HepG2 (cell line): Measurements from ENCODE around the gene ANKRD65. TPM values are rescaled to one million over a fixed set of nuclear protein-coding genes. Genes with fewer than 3 reads are reported as not detected.
A peak's percentile ranks its signal among the peaks of the same experiment; 100 is the strongest.

ENCODE experiments used
- ATAD3A ChIP-seq: sonication (generic); formaldehyde crosslinking; IDR thresholded peaks from 2 replicates; pipeline ENCODE4 v1.4.0; 2020; ENCODE audit warnings: missing genetic modification reagents
- ELF4 ChIP-seq: sonication (generic); formaldehyde crosslinking; IDR thresholded peaks from 2 replicates; pipeline ENCODE4 v1.5.0; 2020; ENCODE audit warnings: missing genetic modification reagents, mild to moderate bottlenecking, moderate library complexity, borderline replicate concordance
- ETV5 ChIP-seq: IDR thresholded peaks from 2 replicates; pipeline ENCODE4 v1.6.1; 2018; ENCODE audit warnings: missing biosample characterization, missing genetic modification reagents, inconsistent platforms, borderline replicate concordance
- GLI4 ChIP-seq: sonication (generic); formaldehyde crosslinking; IDR thresholded peaks from 2 replicates; pipeline ENCODE4 v1.5.1; 2020; ENCODE audit warnings: missing genetic modification reagents, mild to moderate bottlenecking, moderate library complexity, borderline replicate concordance
- IKZF1 ChIP-seq: fragments of 450-650 bp; IDR thresholded peaks from 2 replicates; pipeline ENCODE4 v1.7.1; 2016
- KLF16 ChIP-seq, 2 experiments: sonication (generic) in 1 of 2; formaldehyde crosslinking in 1 of 2; IDR thresholded peaks; 2 replicates each; pipeline versions ENCODE4 v1.6.1 to v1.8.0; 2016 to 2023; ENCODE audit warnings: missing genetic modification reagents in 2 of 2, missing compliant biosample characterization in 1 of 2
- PAX8 ChIP-seq: sonication (generic); formaldehyde crosslinking; IDR thresholded peaks from 2 replicates; pipeline ENCODE4 v1.8.0; 2022; ENCODE audit warnings: mild to moderate bottlenecking, missing genetic modification reagents, borderline replicate concordance
- RELA ChIP-seq: sonication (generic); formaldehyde crosslinking; IDR thresholded peaks from 2 replicates; pipeline ENCODE4 v1.4.0; 2020; ENCODE audit warnings: missing genetic modification reagents
- SAFB2 ChIP-seq: sonication (generic); formaldehyde crosslinking; IDR thresholded peaks from 2 replicates; pipeline ENCODE4 v1.5.1; 2020; ENCODE audit warnings: missing genetic modification reagents, low read depth, mild to moderate bottlenecking, borderline replicate concordance
- polyA plus RNA-seq, 8 experiments: library from polyadenylated mRNA; depleted of rRNA in 3 of 8; stranded (reverse) in 7 of 8; unstranded in 1 of 8; fragments of >200 nt; fragmentation: Illumina TruSeq in 4 of 8; extraction: Trizol in 4 of 8; gene quantifications; 2 replicates each; pipeline versions ENCODE4 v1.2.1 to v1.2.3, GENCODE V29; 2011 to 2016; ENCODE audit warnings: low read depth in 4 of 8, missing spikeins in 1 of 8, mixed read lengths in 1 of 8; ENCODE audit not compliant: insufficient read depth in 1 of 8
- total RNA-seq, 5 experiments: library from RNA; depleted of rRNA; stranded (reverse); fragments of >200 nt; fragmentation: Illumina TruSeq; extraction: Trizol; gene quantifications; 2 replicates each; pipeline ENCODE4 v1.2.3, GENCODE V29; 2016; ENCODE audit warnings: low read depth in 1 of 5
- TF ChIP-seq, protein P1 (sequence below): sonication (generic); formaldehyde crosslinking; IDR thresholded peaks from 2 replicates; pipeline ENCODE4 v1.4.0; 2020; ENCODE audit warnings: missing genetic modification reagents, mild to moderate bottlenecking, borderline replicate concordance
- TF ChIP-seq, protein P2 (sequence below): sonication (generic); formaldehyde crosslinking; IDR thresholded peaks from 2 replicates; pipeline ENCODE4 v1.5.1; 2020; ENCODE audit warnings: mild to moderate bottlenecking, missing genetic modification reagents, moderate library complexity
- TF ChIP-seq, protein P3 (sequence below): sonication (generic); formaldehyde crosslinking; IDR thresholded peaks from 2 replicates; pipeline ENCODE4 v1.4.0; 2020; ENCODE audit warnings: missing genetic modification reagents, borderline replicate concordance
- TF ChIP-seq, protein P4 (sequence below), 2 experiments: fragments of 450-650 bp in 1 of 2; sonication (generic) in 1 of 2; formaldehyde crosslinking; IDR thresholded peaks; 2 replicates each; pipeline versions ENCODE4 v1.5.0 to v1.8.0; 2020 to 2022; ENCODE audit warnings: mild to moderate bottlenecking in 1 of 2, missing genetic modification reagents in 1 of 2
- TF ChIP-seq, protein P5 (sequence below): sonication (generic); formaldehyde crosslinking; IDR thresholded peaks from 2 replicates; pipeline ENCODE4 v1.5.0; 2020; ENCODE audit warnings: mild to moderate bottlenecking, missing genetic modification reagents, moderate library complexity

Gene ANKRD65
- total and polyA plus RNA-seq, 2 of the 13 experiments (the other 11 are each of a cell fraction or from before 2014, with no cell fraction given) = 12.1 to 30.1 TPM

DNA sequence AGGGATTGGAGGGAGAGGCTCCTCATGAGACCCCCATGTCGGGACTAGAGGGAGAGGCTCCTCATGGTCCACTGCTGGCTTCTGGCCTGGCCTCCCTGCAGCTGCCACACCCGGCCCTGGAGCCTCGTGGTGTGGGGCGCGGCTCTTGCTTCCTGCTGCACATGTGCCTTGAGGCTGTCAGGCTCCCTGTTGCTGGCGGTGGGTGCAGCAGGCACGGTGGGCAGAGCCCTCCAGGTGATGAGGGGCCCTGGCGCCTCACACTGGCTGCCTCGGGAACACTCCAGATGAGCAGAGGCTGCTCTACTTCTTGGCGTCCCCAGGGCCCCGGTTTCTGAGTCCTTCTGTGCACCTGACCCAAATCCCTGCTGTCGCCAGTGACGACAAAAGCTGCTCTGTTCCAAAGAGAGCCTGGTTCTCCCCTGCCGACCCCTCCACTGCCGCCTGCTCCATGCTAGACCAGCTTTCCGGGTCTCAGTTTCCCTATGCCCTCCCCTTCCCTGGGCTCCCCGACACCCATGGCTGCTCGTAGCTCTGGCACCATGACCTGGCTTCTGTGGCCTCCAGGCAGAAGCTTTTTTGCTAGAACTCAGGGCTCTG lies 40.7 kb upstream of the ANKRD65 start (continued):
- TF ChIP-seq, protein P1, sequence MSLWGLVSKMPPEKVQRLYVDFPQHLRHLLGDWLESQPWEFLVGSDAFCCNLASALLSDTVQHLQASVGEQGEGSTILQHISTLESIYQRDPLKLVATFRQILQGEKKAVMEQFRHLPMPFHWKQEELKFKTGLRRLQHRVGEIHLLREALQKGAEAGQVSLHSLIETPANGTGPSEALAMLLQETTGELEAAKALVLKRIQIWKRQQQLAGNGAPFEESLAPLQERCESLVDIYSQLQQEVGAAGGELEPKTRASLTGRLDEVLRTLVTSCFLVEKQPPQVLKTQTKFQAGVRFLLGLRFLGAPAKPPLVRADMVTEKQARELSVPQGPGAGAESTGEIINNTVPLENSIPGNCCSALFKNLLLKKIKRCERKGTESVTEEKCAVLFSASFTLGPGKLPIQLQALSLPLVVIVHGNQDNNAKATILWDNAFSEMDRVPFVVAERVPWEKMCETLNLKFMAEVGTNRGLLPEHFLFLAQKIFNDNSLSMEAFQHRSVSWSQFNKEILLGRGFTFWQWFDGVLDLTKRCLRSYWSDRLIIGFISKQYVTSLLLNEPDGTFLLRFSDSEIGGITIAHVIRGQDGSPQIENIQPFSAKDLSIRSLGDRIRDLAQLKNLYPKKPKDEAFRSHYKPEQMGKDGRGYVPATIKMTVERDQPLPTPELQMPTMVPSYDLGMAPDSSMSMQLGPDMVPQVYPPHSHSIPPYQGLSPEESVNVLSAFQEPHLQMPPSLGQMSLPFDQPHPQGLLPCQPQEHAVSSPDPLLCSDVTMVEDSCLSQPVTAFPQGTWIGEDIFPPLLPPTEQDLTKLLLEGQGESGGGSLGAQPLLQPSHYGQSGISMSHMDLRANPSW (CRISPR knock-in tag) = no peak
- TF ChIP-seq, protein P2, sequence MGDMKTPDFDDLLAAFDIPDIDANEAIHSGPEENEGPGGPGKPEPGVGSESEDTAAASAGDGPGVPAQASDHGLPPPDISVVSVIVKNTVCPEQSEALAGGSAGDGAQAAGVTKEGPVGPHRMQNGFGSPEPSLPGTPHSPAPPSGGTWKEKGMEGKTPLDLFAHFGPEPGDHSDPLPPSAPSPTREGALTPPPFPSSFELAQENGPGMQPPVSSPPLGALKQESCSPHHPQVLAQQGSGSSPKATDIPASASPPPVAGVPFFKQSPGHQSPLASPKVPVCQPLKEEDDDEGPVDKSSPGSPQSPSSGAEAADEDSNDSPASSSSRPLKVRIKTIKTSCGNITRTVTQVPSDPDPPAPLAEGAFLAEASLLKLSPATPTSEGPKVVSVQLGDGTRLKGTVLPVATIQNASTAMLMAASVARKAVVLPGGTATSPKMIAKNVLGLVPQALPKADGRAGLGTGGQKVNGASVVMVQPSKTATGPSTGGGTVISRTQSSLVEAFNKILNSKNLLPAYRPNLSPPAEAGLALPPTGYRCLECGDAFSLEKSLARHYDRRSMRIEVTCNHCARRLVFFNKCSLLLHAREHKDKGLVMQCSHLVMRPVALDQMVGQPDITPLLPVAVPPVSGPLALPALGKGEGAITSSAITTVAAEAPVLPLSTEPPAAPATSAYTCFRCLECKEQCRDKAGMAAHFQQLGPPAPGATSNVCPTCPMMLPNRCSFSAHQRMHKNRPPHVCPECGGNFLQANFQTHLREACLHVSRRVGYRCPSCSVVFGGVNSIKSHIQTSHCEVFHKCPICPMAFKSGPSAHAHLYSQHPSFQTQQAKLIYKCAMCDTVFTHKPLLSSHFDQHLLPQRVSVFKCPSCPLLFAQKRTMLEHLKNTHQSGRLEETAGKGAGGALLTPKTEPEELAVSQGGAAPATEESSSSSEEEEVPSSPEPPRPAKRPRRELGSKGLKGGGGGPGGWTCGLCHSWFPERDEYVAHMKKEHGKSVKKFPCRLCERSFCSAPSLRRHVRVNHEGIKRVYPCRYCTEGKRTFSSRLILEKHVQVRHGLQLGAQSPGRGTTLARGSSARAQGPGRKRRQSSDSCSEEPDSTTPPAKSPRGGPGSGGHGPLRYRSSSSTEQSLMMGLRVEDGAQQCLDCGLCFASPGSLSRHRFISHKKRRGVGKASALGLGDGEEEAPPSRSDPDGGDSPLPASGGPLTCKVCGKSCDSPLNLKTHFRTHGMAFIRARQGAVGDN (CRISPR knock-in tag) = peak; percentile 67
- TF ChIP-seq SAFB2 (CRISPR knock-in tag) (no peak), IKZF1 (no peak), PAX8 (CRISPR knock-in tag) (no peak), ETV5 (CRISPR knock-in tag) (no peak), RELA (no peak), ATAD3A (no peak), KLF16 (CRISPR knock-in tag; IDR thresholded peaks at IDR 0.05) (no peak), ELF4 (CRISPR knock-in tag) (no peak), GLI4 (CRISPR knock-in tag) (peak; percentile 8; the same call in 1 of the 2 replicates)
- TF ChIP-seq, protein P3, sequence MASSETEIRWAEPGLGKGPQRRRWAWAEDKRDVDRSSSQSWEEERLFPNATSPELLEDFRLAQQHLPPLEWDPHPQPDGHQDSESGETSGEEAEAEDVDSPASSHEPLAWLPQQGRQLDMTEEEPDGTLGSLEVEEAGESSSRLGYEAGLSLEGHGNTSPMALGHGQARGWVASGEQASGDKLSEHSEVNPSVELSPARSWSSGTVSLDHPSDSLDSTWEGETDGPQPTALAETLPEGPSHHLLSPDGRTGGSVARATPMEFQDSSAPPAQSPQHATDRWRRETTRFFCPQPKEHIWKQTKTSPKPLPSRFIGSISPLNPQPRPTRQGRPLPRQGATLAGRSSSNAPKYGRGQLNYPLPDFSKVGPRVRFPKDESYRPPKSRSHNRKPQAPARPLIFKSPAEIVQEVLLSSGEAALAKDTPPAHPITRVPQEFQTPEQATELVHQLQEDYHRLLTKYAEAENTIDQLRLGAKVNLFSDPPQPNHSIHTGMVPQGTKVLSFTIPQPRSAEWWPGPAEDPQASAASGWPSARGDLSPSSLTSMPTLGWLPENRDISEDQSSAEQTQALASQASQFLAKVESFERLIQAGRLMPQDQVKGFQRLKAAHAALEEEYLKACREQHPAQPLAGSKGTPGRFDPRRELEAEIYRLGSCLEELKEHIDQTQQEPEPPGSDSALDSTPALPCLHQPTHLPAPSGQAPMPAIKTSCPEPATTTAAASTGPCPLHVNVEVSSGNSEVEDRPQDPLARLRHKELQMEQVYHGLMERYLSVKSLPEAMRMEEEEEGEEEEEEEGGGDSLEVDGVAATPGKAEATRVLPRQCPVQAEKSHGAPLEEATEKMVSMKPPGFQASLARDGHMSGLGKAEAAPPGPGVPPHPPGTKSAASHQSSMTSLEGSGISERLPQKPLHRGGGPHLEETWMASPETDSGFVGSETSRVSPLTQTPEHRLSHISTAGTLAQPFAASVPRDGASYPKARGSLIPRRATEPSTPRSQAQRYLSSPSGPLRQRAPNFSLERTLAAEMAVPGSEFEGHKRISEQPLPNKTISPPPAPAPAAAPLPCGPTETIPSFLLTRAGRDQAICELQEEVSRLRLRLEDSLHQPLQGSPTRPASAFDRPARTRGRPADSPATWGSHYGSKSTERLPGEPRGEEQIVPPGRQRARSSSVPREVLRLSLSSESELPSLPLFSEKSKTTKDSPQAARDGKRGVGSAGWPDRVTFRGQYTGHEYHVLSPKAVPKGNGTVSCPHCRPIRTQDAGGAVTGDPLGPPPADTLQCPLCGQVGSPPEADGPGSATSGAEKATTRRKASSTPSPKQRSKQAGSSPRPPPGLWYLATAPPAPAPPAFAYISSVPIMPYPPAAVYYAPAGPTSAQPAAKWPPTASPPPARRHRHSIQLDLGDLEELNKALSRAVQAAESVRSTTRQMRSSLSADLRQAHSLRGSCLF (CRISPR knock-in tag) = no peak
- TF ChIP-seq, protein P4, sequence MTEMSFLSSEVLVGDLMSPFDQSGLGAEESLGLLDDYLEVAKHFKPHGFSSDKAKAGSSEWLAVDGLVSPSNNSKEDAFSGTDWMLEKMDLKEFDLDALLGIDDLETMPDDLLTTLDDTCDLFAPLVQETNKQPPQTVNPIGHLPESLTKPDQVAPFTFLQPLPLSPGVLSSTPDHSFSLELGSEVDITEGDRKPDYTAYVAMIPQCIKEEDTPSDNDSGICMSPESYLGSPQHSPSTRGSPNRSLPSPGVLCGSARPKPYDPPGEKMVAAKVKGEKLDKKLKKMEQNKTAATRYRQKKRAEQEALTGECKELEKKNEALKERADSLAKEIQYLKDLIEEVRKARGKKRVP (CRISPR knock-in tag; IDR thresholded peaks at IDR 0.05) = no peak
- TF ChIP-seq, protein P5, sequence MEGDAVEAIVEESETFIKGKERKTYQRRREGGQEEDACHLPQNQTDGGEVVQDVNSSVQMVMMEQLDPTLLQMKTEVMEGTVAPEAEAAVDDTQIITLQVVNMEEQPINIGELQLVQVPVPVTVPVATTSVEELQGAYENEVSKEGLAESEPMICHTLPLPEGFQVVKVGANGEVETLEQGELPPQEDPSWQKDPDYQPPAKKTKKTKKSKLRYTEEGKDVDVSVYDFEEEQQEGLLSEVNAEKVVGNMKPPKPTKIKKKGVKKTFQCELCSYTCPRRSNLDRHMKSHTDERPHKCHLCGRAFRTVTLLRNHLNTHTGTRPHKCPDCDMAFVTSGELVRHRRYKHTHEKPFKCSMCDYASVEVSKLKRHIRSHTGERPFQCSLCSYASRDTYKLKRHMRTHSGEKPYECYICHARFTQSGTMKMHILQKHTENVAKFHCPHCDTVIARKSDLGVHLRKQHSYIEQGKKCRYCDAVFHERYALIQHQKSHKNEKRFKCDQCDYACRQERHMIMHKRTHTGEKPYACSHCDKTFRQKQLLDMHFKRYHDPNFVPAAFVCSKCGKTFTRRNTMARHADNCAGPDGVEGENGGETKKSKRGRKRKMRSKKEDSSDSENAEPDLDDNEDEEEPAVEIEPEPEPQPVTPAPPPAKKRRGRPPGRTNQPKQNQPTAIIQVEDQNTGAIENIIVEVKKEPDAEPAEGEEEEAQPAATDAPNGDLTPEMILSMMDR (CRISPR knock-in tag) = peak; percentile 57
